HG03575 (cell line): ENCODE data around the gene INPP4A.

Experiments used
- ATAC-seq: cut with Tn5 transposase; IDR thresholded peaks from one replicate; pipeline ENCODE4 v1.9.1; 2021; ENCODE audit not compliant: unreplicated experiment, insufficient number of reproducible peaks, low FRiP score; ENCODE audit errors: extremely low read depth

INPP4A gene

DNA sequence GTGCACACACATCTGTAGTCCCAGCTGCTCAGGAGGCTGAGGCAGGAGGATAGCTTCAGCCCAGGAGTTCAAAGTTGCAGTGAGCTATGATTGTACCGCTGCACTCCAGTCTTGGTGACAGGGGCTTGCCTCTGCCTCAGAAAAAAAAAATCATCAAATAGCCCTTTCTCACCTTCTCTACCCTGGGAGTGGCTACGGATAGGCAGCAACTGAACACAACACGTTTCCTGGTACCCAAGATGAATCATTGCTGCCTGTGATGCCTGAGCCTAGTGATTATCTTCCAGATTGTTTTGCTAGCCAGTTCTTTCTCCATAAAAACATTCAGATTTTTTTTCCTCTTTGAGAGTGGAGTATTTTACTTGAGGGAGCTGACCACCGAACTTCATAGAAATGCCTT, 13.5 kb downstream of the INPP4A start:
- ATAC-seq, result no peak

DNA sequence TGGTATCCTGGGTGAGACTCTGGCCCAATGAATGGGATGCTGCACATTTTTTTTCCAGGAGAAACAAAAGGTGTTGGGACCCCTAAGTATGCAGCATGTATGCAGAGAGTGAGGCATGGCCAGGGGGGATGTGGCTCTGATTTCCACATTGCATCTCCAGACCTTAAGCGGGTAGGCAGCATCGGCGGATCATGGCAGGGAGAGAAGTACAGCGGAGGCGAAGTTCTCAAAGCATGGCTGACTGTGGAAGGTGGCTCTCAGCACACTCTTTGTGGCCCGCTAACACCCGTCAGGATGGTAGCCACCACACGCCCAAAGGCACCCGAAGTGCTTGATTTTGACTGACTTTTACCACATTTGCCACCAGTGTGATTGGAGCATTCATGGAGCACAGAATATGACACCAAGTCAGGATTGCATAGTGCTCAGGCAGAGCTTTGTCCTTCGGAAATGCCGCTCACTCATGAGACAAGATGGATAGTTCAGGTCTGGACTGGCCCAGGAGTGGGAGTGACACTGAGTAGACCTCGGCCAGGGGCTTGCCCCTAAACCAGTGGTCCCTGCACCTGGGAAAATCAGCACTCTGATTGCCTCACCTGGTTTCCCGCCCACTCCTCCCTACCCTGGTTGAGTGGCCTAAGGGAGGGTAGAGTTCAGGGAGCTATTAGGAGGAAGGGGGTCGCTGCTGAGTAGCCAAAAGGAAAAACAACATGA, 14.2 kb downstream of the INPP4A start:
- no peak for ATAC-seq

DNA sequence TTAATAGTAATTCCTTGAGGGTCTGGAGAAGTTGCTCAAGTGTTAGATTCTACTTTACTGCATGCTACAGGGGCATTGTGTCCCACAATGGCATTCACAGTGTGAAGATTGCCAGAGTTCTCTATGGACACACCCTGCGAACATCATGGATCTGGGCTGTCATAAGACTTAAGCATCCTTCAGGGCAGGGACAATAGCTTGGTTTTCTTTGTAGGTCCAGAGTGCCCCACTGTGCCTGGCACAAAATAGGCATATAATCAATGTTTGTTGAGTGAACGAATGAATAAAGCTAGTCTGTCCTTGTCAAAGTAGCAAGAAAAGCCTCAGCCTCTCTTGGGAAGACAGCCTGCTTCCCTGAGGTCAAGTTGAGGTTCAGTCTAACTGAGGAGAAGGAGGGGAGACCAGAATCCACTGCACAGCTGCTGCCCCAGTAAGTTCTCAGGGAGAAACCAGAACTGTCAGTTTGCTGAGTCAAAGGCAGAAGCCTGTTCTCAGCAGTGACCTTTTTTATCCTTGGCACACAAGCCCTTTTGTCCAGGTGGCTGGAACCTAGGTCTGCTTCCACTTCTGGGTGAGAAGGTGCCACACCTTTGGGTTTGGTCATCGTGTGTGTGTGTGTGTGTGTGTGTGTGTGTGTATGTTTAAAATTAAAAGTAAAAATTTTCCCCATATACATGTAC, 15.0 kb downstream of the INPP4A start:
- ATAC-seq, result no peak

DNA sequence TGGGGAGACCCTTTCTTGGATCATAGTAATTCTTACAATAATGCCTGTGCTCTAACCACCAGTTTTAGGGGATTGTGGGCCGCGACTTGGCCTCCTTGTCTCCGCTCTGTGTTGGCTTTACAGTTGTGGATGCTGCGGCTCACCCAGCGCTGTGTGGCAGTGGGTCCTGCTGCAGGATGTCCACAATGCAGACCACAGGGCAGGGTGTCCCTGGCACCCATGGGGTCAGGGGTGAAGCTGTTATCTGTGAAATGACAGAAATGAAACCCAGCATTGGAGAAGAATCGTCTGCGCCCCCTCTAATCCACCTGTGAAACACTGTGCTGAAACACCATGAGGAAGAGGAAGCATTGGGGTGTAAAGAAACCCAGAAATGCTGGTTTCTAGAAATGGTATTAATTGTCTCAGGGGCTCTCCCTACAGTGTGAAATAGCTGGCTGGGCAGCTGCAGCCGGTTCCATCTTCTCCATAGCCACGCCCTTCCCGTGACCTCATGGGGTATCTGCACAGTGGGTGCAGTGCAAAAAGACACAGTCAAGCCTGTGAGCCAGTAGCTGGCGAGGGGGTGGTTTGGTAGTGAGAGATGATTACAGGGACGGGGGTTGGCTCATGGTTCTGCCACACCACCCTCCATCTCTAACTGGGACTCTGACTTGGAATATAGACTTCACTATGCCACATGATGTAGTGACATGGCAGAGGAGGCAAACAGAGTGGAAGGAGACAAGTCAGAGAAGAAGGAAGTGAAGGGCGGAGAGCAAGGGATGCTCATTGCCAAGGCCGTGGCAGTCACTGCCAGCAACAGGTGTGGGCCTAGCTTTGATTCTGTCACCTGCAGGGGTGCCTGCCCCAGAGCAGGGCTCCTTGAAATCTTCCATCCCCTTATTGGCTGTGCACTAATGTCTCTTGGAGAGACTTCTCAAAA, 16.2 kb downstream of the INPP4A start:
- peak; percentile 61 for ATAC-seq

DNA sequence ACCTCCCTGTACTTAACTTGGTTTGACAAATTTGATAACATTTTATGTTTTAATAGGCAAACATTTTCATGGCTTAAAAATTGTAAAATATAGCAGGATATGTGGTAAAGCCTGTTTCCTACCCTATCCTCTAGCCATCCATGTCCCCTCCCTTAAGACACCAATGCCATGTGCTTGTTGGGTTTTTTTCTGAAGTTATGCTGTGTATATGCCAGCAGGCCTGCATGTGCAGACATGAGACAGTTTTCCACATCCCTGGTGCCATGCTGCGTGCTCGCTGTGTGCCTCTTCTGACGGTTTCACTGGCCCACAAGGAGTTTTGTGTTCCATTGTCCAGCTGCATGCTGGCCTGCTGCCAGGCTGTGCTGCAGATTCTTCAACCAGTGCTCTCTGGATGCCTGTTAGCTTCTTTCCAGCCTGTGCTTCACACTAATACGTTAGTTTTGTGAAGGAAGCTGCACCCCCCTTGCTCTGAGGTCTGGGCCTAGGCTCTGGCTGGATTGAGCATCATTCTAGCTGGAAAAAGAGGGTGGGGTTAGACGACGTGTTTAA, 16.9 kb downstream of the INPP4A start:
- ATAC-seq, result no peak

DNA sequence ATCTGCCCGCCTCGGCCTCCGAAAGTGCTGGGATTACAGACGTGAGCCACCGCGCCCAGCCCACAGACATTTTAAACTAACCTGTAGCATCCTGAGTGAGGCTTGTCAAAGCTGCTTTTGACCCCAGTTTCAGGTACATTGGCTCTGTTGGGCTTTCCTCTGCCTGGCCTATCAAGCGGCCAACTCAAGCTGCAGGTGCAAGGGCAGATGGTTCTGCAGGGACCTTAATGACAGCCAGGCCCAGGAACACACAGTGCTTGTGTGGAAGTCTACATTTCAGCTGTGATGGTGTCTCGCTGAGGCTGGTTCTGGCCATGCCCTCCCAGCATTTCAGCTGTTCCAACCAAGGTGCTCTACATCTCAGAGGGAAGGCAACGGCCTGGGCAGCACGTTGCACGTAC, 18.4 kb downstream of the INPP4A start:
- no peak for ATAC-seq

DNA sequence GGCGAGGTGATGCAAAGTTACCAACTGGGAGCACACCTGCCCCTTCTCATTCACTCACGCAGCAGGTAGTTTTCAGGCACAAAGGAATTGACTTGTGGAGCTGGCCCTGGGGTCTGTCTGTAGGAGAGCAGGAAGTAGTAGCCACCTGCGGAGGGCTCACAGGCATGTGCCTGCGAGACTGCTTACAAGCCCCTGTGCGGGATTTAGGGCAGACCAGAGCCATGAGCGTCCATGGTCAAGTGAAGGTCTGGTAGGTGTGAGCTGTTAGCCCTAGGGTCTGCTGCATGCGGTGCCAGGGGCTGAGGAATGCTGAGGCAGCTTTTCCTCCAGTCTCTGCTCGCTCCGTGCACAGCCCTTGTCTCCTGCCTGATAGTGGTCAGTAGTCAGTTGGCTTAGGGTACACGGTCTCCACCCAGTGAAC, 18.9 kb downstream of the INPP4A start:
- ATAC-seq, result no peak

DNA sequence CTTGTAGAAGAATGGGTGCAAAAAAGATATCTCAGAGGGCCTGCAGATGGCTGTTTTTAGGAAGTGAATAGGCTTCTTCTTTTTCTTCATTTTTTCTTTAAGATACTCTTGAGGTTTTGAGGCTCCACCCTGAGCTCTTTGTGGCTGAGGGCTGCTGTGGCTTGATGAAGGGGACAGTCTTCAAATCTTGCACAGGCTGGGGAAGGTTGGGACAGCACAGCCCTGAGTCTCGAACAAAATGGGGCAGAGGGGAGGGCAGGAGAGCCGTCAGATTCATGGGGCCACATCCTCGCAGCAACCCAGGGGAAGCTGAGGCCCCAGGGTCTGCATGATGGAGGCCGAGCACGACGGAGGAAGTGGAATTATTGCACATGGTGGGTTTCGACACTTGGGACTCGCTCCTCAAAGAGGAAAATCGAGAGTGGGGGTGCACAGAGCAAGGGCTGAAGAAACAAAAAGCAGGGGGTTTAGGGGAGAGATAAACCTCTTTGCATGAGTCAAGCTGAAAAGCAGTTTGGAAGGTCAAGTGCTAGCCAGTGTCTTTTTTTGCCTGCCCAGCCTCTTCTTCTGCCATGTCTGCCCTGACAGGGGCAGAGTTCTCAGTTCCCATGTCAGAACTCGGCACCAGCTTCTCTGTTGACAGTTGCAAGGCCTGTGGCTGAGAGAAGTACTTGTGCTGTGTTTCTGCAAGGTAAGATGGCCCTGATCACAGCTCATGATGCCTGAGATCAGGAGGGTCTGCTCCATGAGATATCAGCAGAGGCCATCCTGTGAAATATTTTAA, 19.5 kb downstream of the INPP4A start:
- ATAC-seq, result no peak

DNA sequence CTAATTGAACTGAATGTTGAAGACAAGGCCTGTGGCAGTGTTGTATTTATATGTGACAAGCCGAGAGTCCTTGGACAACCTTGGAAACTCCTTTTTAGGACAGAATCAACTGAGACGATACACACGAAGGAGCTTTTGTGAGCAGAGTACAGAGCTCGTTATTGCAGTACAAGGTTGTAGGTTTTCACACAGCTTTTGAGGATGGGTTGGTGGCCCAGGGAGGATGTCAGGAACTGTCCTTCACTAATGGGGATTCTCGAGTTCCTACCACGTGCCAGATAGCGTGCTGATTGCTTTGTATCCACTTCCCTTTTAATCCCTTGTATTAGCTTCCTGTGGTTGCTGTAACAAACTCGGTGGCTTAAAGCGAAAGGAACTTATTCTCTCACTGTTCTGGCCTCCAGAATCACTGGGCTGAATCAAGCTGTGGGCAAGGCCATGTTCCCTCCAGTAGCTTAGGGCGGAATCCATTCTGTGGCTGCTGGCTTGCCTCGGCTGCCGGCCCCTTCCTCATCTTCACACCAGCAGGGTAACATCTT, 20.2 kb downstream of the INPP4A start:
- ATAC-seq, result no peak

DNA sequence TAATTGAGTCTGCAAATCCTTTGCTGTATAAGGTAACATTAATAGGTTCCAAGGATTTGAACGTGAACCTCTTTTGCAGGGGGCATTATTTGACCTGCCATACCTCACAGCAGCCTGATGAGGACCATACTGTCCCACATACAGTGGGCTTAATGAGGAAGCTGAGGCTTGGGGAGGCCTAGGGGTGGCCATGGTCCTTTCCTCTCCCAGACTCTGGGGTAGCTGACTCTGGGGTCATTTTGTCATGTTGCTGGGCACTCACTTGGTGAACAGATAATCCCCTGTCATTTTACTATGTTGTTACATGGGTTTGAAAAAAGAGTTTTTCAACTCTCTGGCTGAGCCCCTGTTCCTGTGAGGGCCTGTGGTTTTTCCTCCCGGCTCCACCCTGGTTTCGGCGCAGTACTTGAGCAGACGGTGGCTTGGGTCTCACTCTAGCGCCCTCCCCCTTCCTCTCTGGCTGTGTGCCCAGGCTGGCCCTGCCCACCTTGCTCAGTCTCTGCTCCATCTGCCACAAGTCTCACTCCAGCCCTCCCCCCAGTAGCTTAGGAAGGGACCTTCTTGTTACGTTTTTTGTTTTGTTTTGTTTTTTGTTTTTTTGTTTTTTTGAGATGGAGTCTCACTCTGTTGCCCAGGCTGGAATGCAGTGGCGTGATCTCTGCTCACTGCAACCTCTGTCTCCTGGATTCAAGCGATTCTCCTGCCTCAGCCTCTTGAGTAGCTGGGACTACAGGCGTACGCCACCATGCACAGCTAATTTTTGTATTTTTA, 21.0 kb downstream of the INPP4A start:
- no peak for ATAC-seq

DNA sequence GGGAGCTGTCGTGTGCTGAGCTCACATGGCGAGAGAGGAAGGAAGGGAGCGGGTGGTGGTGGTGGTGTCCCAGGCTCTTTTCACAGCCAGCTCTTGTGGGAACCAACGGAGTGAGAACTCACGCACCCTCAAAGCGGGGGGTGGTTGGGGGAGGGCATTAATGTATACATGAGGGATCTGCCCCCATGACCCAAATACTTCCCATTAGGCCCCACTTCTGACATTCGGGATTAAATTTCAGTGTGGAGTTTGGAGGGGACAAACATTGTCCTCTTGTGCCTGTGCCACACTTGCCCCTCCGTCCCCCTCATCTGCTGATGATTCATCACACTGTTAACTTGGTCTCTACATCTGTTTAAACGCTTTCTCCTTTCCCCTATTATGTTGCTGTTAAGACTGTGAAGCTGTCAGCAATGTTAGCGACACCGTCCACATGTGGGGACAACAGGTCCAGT, 22.5 kb downstream of the INPP4A start:
- no peak for ATAC-seq

DNA sequence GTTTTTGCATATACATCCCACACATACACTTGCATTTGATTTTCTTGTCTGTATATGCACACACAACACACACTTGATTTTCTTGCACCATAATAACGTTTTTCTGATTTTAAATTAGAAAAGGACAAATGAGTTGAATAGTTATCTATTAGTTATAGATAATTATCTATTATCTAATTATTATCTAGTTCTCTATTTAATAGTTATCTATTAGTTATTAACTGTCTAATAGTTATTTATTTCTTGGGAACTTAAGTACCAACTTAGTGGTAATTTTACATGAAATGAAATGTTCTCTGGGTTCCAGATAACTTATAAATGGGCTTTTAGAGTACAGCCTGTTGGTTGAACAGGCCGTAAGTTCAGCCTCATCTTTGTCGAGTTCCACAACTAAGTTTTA, 23.0 kb downstream of the INPP4A start:
- ATAC-seq, result no peak

DNA sequence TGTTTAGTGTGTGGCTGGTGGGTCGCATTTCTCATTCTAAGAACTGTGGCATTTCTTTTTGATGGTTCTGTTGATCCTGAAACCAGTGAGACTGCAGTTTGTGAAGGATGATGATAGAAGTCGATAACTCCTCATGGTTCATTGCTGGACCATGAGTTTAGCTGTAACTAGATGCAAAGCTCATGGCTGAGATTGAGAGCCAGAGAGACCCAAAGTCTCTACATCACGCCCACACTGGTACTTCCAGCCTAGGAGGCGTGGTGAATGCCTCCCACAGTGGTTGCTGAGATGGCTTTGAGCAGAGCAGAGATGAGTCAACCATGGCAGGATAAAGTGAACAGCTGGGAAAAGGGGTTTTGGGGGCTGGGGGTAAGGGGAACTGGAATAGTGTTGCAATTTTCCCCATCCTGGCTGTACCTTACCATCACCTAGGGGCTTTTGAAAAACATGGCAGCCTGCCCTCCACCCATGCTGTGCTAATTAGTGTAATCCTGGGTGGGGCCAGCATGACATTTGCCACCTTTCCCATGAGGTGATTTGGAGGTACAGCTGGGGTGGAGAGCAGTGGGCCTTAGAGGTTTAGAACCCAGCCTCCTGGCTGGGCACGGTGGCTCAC, 24.1 kb downstream of the INPP4A start:
- ATAC-seq, result no peak

DNA sequence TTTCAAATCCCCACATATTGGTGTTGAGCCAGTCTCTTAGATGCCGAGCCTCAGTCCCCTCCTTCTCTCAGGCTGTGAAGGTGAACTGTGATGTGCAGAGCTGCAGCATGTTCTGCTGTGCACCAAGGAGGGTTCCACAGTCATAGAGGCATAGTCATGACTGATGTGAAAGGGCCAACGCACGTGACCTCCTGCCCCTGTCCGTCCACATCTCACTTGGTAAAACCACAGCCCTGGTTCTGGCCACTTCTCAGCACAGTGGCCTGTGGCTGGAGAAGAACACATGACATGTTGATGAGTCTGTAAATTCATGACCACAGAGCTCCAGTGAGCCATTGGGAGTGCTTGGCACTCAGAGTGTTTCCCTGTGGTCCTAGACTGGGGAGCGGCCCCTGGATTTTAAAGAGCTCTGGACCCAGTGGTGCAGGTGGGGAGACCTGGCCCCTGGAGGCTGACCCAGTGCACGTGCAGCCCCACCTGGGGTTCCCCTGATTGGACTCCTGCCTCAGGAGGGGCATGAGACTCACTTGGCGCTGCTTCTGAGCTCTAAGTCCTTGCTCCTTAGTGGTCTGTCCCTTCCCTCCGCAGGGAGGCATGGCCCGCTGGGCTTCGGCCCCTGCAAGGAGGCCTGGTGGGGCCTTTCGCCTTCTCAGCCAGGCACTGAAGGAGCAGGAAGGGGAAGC, 25.3 kb downstream of the INPP4A start:
- no peak for ATAC-seq

DNA sequence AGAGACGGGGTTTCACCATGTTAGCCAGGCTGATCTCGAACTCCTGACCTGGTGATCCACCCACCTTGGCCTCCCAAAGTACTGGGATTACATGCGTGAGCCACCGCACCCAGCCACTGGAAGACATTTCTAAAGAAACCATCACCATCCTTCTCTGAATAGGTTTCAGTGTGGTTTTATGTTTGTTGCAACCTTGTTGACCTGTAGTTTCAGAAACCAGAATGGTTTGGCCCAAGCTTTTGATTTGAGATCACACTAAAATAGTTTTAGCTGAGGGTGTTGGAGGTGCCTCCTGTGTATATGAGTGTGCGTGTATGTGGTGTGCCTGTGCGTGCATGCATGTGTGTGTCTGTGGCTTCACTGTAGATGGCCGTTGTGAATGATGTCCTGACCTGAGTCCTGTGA, 26.2 kb downstream of the INPP4A start:
- no peak for ATAC-seq

DNA sequence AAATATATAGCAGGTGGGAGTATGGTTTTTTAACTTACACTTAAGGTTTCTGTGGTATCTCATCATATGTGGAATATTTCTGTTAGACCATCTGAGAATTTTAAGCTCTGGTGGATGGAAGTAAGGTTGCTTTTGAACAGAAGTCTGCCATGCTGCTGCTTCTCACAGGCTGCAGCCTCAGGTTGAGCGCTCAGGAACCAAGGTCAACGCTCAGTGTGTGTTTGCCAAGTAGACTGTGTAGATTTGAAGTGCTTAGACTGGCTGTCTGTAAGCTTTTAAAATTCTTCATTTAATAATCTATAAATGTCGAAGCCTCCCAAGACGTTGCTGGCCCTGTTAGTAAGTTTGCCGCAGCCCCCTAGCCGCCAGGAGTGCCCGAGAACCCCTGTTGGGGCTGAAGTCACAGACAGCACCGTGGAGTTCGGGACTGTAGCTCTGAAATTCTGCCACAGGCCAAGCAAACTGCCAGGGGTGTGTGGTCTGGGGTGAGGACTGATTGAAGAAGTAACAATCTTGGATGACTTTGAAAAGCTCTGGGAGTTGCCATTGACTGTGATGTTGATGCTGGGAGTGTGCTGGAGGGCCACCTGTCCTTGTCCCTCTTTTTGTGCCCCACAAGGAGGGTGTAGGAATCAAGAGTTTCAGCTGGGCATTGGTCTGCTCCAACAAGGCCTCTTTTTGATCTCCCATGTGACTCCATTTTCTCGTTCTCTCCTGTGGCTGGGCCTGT, 26.9 kb downstream of the INPP4A start:
- no peak for ATAC-seq
